22Rv1 (cell line): ENCODE data around the gene GALNT17.

Source experiments
- ZFX ChIP-seq: fragments of 450-650 bp; IDR thresholded peaks from 2 replicates; pipeline ENCODE4 v1.6.1; 2017; ENCODE audit warnings: antibody characterized with exemption, borderline replicate concordance
- TF ChIP-seq, protein P1 (sequence below): fragments of 450-650 bp; IDR thresholded peaks from 2 replicates; pipeline ENCODE4 v1.5.1; 2017; ENCODE audit warnings: mild to moderate bottlenecking

- TF ChIP-seq, protein P1, sequence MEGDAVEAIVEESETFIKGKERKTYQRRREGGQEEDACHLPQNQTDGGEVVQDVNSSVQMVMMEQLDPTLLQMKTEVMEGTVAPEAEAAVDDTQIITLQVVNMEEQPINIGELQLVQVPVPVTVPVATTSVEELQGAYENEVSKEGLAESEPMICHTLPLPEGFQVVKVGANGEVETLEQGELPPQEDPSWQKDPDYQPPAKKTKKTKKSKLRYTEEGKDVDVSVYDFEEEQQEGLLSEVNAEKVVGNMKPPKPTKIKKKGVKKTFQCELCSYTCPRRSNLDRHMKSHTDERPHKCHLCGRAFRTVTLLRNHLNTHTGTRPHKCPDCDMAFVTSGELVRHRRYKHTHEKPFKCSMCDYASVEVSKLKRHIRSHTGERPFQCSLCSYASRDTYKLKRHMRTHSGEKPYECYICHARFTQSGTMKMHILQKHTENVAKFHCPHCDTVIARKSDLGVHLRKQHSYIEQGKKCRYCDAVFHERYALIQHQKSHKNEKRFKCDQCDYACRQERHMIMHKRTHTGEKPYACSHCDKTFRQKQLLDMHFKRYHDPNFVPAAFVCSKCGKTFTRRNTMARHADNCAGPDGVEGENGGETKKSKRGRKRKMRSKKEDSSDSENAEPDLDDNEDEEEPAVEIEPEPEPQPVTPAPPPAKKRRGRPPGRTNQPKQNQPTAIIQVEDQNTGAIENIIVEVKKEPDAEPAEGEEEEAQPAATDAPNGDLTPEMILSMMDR, result no peak
- TF ChIP-seq ZFX, result no peak
Observed at GRCh38 chr7:71538210-71538609, 406.3 kb downstream of the GALNT17 start.
